HG03432 (cell line): ENCODE results near the gene PCNX4.
A peak's percentile ranks its signal among the peaks of the same experiment; 100 is the strongest.

Experiments used
- ATAC-seq: cut with Tn5 transposase; IDR thresholded peaks from one replicate; pipeline ENCODE4 v1.9.1; 2021; ENCODE audit warnings: mild to moderate bottlenecking, moderate library complexity; ENCODE audit not compliant: unreplicated experiment

Gene PCNX4

DNA sequence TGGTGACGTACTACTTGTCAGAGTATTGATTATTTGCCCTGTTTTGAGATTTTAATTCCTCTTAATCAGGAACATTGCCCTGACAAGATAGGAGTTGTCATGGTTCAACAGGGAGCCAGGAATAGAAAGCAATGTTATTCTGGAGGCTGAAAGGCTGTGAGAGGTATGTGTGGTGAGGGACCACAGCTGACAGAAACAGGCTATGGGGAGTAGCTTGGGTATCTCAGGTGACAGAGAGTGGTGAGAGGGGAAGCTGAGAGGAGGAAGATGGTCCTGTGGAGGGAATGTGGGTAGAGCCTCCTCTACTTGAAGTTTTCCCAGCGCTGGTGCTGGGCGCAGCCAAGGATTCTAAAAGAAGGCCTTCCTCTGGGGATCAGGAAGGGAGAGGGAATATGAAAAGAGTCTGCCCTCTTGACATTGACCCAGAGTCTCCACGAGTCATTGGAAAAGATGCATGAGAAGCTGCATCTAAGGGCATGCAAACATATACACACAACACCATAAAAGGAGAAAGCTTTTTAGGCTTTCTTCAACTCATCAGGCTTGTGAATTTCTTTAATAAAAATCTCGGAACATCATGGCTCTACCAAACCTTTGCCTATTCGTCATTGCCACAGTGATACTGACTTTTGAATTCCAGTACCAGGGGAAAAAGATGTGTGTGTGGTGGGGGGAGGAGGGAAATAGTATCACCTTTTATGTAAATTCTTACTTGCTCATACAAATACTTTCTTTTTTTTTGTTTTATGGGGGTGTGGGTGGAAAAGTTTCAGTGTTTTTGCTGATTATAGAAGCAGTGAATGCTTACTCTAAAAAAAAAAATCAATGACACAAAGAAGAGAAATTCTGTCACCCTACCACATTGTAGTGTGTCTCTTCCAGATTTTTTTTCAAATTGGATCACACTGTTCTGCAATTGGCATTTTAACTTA, 113.4 kb downstream of the PCNX4 start:
- ATAC-seq, result peak; percentile 60

DNA sequence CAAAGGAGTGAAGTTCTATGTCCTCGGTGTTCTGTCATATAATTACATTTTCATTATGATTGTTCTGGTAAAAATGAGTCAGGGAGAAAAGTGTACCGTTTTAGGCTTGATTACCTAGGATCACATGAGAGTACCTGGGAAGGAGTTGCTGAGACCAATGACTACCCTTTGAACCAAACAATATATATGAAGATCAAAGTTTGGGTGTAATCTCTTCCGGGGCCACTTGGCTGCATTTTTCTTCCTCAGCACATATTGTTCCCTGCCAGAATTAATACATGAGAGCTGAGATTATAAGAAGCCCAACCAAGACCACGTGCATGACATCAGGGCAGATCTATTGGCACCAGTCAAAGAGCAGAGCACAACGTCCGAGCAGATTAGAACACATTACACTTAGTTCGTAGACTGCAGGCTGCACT, 114.5 kb downstream of the PCNX4 start:
- no peak for ATAC-seq

DNA sequence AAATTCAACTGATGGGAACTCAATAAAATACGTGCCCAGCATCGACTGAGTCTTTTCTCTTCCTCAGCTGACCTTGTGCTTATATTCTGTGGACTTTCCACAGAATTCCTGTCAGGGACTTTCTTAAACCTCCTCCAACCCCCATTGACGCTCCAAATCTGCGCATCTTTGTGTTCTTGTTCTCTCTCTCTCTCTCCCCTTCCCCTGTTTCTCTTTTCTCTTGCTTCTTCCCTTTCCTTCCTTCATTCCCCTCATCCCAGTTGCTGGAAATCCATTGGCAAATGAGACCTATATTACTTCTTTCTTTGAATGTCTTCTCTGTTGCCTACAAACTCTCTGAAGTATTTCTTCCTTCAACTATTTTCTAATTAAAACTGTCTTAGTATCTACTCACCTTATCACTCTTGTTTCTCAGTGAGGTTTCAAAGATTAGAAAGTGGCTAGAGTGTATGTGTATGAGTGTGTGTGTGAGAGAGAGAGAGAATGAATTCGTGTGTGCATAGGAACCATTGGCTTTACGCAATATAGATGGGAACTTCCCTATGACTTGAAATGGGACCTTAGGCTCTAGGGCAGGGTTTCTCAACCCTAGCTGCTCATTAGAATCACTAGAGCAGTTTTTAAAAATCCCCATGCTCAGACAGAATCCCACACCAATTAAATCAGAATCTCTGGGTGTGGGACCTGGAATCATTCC, 115.3 kb downstream of the PCNX4 start:
- peak; percentile 45 for ATAC-seq

DNA sequence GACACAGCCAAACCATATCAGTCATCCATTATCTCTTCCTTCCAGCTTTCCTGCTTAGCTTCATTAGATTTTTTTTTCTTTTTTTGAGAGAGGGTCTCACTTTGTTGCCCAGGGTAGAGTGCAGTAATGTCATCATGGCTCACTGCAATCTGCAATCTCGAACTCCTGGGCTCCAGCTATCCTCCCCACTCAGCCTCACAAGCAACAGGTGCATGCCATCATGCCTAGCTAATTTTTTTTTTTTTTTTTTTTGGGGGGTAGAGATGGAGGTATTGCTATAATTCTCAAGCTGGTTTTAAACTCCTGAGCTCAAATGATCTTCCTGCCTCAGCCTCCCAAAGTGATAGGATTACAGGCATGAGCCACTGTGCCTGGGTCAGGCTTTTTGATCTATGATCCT, 119.0 kb downstream of the PCNX4 start:
- no peak for ATAC-seq

DNA sequence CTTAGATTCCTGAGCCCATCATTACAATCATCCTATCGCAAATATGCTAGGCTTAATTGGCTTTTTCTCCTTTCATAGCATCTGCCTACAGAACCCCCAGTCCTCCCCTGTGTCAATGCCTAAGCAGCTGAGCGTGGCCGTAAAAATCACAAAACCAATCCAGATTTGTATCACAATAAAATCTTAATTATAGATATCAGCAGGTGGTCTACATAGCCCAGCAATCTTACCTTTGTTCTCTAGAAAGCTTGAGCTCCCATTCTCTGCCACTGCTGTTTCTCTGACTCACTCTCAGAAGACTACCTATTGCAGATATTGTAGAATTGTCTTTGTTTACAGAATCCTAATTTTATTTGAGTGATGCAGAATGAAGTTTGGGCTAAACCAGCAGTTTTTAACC, 119.4 kb downstream of the PCNX4 start:
- ATAC-seq, result no peak

DNA sequence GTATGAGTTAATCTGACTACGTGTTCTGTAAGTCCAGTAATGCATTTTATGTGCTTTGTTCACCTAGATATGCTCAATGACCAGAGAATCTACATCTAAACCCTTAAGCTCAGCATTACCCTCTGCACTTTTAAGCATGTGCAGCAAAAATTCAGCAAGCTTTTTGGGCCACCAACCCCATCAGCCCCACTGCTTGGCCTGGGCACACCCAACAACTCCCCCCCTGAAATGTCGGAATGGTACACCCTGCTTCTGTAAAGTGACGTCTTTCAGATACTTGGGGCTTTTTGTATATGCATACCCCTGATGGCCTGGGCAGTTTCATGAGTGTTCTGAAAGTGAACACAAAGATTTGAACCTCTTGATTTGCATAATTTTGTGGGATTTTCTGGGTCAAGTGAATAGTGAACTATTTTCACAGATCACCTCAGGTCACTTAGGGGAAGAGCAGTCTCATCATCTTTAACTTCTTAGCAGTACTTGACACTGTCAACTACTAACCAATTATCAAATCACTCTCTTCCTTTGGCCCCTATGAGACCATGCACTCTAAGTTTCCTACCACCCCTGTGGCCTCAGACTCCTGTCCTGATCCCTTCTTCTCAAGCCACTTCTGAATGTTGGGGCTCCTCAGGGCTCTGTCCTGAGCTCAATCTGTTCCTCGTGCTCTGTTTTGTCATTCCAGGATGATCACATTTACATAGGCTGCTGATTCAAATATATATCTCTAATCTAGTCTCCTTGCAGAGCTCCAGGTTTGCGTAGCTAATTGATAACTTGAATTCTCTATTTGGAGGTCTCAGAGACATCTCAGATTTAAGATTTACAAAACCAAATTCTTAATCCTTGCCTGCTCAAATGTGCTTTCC, 121.0 kb downstream of the PCNX4 start:
- peak; percentile 93 for ATAC-seq

DNA sequence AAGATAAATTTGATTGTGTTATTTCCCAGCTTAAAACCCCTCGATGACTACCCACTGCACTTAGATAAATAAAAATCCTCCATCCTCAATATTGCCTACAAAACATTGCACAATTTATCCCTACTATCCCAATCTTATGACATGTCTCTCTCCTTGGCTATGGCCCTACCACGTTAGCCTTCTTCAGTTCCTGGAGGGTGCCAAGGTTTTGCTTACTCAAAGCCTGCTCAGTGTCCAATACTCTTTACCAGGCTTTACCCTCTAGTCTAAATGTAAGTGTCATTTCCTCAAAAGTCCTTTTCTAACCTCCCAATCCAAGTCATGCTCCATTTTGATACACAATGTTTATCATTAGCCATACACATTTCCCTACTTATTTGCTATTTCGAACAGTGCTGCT, 122.3 kb downstream of the PCNX4 start:
- ATAC-seq, result no peak

DNA sequence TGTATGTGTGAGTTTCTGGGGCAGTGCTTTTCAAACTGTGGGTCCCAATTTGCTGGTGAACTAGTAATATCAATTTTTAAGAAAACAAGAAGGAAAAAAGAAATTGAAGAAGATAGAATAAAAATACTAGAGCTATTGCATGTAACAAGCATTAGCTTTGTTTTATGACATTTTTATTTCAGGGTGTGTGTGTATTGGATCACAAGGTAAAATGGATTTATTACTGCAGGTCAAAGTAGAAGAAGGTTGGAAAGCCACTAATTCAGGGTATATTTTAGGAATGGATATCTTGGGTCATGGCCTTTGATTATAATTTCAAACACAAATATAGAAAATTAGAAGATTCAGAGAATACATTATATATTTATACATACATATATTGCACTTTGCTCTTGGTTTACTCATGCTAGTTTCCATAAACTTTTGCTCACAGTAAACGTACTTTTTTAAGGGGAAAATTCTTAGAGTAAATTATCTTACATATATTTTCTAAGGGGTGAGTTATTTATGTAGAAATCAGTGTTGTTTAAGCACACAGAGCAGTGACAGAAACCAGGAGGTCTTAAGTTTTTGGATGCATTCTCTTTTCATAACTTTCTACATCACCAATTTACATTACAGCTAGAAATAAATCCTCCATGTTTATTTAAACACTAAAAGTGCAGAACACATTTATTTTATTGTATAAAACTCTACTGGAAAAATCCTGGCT, 122.8 kb downstream of the PCNX4 start:
- ATAC-seq, result no peak

DNA sequence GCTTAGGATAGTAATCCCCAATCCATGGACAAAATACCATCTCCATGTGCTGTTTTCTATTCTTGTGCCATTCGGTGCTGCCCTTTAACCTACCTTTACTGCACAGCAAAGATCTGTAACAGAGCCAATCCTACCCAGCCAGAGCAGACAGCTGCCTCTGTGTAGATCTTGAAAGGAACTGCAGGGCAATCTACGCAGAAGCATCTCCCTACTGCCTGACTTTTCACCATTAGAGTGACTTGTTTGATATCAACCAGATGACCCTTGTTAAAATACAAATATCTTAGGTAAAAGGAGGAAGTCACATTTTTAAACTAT, 123.4 kb downstream of the PCNX4 start:
- no peak for ATAC-seq

DNA sequence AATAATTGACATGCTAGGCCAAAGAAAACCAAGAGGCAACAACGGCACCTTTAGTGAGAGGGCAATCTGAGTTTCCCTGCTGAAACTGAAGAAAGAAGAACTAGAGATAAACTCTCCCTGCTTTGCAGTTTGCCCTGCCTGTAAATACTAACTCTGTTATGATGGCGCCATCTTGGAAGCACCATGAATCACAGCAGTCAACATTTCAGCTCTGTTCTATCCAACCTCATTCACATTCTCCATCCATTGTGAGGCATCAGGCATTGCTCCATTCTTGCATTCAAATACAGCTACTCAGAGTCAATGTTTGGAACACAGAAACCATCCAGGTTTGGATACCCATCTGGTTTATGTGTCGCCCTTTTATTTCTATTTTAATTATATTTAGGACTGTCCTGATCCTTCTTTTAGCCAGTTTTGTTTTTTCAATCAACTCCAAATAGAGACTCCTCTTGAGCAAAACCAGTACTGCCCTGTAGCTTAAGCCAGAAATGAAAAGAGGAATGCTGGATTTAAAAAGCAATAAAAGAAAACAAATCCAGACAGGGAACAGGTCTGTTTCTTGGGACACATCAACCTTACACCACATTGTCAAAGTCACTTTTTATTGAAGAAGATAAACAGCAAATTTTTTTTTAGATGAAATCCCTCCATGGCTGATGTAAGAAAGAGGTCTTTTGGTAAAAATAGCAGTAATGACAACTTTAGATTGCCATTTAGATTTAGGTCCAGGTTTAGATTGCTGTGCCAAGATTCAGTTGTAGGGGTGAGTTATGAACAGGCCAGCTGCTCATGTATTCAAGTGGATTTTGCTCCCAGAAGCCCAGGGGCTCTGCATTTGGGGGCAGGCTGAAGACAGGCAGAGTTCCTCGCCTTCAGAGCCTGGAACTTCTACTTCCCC, 124.0 kb downstream of the PCNX4 start:
- ATAC-seq, result no peak

DNA sequence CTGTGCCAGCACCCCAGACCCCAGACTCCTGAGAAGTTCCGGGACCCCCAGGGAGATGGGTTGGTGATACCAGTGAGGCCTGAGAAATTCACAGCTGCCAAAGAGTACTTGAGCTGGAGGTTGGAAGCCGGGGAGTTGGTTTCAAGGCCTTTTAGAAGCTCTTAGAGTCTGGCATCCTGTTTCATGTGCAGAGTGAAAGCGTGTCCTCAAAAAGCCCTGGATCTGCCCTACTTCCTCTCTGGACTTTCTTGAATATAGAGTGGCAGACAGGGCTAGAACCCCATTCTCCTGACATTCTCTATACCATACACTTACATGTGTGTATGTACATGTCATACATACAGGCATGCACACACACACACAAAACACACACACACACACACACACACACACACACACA, 126.0 kb downstream of the PCNX4 start:
- ATAC-seq, result no peak
